Measurements from ENCODE around the gene PIK3R2.

PIK3R2 gene

DNA sequence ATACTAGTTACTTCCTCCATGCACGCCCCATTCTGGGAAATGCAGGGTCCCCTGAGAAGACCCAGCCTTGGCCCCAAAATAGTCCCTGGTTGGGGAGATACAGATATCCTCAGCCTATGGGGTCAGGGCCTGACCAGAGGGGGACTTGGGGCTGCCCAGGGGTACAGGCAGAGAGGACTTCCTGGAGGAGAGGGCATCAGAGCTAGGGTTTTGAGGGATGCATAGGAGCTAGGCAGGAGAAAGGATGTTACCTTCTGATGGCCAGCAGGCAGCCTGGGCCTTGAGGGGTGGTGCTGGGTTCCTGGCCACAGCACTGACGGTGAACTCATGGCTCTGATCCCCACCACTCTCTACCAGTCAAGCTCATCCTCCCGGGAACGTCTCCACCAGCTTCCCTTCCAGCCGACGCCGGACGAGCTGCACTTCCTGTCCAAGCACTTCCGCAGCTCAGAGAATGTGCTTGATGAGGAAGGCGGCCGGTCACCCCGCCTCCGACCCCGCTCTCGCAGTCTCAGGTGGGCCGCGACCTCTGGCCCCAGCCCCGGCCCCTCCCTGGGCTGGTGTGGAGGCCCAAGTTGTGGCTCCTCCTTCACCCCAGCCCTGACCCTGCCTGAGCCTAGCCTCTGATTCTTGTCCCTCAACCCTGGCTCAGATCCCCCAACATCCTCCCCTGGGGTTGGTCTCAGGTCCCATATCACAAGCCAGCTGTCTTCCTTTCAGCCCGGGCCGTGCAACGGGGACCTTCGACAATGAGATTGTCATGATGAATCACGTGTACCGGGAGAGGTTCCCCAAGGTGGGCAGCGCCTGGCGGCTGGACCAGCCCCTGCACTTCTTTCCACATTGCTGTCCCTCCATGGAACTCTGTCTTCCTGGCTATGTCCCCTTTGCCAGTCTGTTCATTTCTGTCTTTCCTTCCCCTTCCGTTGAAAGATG, 29.8 kb upstream of the PIK3R2 start:
- in situ Hi-C loops (cut with MboI; ENCODE audit: low sequenced_read_pairs) = no loop called here

DNA sequence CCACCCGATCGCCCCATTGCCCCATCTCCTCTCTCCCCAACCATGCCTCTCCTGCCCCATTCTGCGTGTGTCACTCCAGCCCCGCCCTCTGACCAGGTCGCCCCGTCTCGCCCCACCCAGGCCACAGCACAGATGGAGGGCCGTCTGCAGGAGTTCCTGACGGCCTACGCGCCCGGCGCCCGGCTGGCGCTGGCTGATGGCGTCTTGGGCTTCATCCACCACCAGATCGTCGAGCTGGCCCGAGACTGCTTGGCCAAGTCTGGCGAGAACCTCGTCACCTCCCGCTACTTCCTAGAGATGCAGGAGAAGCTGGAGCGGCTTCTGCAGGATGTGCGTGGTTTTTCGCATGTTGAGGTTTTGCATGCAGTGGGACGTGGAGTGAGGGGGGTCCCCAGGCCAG, 29.1 kb upstream of the PIK3R2 start:
- in situ Hi-C loops (cut with MboI; ENCODE audit: low sequenced_read_pairs) = no loop called here

GRCh38 chr19:18126097-18126496, 26.9 kb upstream of the PIK3R2 start:
- in situ Hi-C loops (cut with MboI; ENCODE audit: low sequenced_read_pairs) = no loop called here

DNA sequence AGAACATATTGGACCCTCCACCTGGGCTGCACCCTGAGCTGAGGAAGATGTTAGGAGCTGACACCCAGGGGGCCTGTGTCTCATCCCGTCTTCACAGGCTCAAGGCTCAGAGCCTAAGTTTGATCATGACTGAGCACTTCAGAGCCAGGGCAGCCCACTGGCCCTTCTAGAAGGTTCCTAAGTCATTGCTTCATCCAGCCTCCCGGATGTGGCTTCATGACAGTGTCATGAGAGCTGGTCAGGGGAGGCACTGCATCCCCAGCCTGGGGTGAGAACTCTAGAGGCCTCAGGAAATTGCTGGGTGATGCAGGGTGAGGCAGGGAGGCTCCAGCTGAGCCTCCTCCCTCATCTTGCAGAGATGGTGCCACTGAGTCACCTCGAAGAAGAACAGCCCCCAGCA, 24.9 kb upstream of the PIK3R2 start:
- in situ Hi-C loops (cut with MboI; ENCODE audit: low sequenced_read_pairs) = no loop called here

DNA sequence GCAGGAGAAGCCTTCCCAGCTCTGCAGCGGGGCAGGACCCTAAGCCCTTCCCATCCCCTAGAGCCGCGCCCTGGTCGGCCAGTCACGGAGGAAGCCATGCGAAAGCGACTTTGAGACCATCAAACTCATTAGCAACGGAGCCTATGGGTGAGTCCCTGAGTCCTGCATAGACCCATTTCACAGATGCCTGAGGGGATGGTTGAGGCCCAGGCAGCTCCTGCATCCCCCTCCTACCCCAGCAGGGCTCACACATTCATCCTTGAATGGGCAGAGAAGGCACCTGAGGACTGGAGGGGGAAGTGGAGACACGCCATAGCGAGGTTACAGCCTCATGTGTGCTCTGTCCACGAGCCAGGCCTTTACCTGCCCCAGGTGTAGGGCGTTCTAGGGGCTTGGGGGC, 24.2 kb upstream of the PIK3R2 start:
- in situ Hi-C loops (cut with MboI; ENCODE audit: low sequenced_read_pairs) = no loop called here

GRCh38 chr19:18130523-18131242, 22.3 kb upstream of the PIK3R2 start:
- in situ Hi-C loops (cut with MboI; ENCODE audit: low sequenced_read_pairs) = no loop called here

GRCh38 chr19:18131841-18132596, 20.9 kb upstream of the PIK3R2 start:
- in situ Hi-C loops (cut with MboI; ENCODE audit: low sequenced_read_pairs) = no loop called here

GRCh38 chr19:18135712-18136584, 17.0 kb upstream of the PIK3R2 start:
- in situ Hi-C loops (cut with MboI; ENCODE audit: low sequenced_read_pairs) = no loop called here

DNA sequence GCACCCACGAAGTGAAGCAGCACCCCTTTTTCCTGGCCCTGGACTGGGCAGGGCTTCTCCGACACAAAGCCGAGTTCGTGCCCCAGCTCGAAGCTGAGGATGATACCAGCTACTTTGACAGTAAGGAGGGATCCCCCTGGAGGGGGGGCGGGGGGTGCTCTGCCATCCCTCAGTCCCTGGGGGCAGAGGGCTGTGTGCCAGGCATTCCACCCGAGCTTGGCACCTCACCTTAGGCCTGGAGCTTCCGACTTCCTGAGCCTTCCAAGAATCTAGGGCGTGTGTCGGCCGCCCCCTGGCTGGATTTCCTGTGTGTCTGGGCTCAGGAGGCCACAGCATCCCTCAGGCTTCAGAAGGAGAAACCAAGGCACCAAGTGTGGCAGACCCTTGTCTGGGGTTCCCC, 15.7 kb upstream of the PIK3R2 start:
- in situ Hi-C loops (cut with MboI; ENCODE audit: low sequenced_read_pairs) = no loop called here

GRCh38 chr19:18137657-18138339, 15.2 kb upstream of the PIK3R2 start:
- in situ Hi-C loops (cut with MboI; ENCODE audit: low sequenced_read_pairs) = no loop called here

DNA sequence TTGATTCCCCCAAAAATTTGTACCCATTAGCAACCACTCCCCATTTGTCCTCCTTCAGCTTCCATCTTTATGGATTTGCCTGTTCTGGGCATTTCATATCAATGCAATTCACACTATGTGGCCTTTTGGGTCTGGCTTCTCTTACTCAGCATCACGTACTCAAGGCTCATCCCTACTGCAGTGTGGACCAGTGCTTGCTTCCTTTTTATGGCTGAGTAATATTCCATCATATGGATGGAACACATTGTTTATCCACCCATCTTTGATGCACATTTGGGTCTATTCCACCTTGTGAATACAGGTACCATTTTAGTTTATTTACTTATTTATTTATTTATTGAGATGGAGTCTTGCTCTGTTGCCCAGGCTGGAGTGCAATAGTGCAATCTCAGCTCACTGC, 12.5 kb upstream of the PIK3R2 start:
- in situ Hi-C loops (cut with MboI; ENCODE audit: low sequenced_read_pairs) = no loop called here

GRCh38 chr19:18141031-18141430, 11.9 kb upstream of the PIK3R2 start:
- in situ Hi-C loops (cut with MboI; ENCODE audit: low sequenced_read_pairs) = no loop called here

GRCh38 chr19:18143902-18144301, 9.1 kb upstream of the PIK3R2 start:
- in situ Hi-C loops (cut with MboI; ENCODE audit: low sequenced_read_pairs) = no loop called here

DNA sequence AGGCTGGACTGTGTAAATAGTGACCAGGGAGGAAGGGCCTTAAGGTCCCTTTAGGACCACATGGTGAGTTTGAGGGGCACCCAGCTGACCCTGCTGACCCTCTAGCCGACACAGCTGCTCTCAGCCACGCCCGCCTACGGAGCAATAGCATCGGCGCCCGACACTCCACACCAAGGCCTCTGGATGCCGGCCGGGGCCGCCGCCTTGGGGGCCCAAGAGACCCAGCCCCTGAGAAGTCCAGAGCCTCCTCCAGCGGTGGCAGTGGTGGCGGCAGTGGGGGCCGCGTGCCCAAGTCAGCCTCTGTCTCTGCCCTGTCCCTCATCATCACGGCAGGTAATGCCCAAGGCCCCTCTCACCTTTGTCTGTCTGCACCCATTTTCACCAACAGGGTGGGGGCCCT, 8.6 kb upstream of the PIK3R2 start:
- in situ Hi-C loops (cut with MboI; ENCODE audit: low sequenced_read_pairs) = no loop called here

DNA sequence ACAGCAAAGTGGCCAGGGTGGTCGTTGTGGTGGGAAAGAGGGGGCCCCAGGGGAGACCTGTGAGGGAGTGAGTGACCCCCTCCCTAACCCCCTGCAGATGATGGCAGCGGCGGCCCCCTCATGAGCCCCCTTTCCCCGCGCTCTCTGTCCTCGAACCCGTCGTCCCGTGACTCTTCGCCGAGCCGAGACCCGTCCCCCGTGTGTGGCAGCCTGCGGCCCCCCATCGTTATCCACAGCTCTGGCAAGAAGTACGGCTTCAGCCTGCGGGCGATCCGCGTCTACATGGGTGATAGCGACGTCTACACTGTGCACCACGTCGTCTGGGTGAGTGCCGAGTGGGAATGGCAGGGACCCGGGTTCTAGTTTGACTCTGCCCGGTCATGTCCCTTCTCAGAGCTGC, 8.1 kb upstream of the PIK3R2 start:
- in situ Hi-C loops (cut with MboI; ENCODE audit: low sequenced_read_pairs) = no loop called here

DNA sequence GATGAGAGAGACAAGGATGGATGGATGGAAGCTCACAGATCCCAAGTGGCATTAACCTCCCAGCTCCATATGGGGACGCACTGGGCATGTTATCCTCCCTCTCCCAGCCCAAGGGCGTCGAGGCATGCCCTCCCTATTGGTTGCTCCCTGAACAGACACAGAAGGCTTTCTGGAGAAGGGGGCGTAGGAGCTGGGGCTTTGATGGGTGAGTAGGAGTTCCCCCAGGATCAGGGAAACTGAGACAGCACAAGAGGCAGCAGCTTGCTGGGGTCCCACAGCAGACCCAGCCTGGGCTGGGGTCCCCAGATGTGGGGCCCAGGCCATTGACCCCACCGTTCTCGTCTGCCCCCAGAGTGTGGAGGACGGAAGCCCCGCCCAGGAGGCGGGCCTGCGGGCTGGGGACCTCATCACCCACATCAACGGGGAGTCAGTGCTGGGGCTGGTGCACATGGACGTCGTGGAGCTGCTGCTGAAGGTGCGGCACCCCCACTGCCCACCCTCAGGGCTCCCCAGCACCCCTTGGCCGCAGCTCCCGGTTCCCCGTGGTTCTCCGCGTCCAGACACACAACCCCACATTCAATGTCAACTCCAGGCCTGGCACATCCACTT, 7.5 kb upstream of the PIK3R2 start:
- in situ Hi-C loops (cut with MboI; ENCODE audit: low sequenced_read_pairs) = no loop called here

DNA sequence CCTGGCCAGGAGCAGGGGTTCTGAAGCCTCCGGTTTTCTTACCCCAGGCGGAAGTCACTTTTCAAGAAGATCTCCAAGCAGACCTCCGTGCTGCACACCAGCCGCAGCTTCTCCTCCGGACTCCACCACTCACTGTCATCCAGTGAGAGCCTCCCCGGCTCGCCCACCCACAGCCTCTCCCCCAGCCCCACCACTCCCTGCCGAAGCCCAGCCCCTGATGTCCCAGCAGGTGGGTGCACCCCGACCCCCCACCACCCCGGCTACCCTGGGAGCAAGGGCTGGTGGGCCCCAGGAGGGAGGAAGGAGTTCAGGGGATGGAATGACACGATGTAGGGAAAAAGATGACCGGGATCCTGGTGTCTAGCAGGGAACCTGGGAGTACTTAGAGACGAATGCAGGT, 5.6 kb upstream of the PIK3R2 start:
- in situ Hi-C loops (cut with MboI; ENCODE audit: low sequenced_read_pairs) = no loop called here

GRCh38 chr19:18149596-18149975, 3.4 kb upstream of the PIK3R2 start:
- in situ Hi-C loops (cut with MboI; ENCODE audit: low sequenced_read_pairs) = no loop called here

- in situ Hi-C loops (cut with MboI; ENCODE audit: low sequenced_read_pairs) = no loop called here
Observed at GRCh38 chr19:18150776-18151624, 2.0 kb upstream of the PIK3R2 start.

All from hTERT RPE-1 (cell line).